H1 (cell line): ENCODE data around the gene ORMDL1. TPM values are rescaled to one million over a fixed set of nuclear protein-coding genes. Genes with fewer than 3 reads are reported as not detected.

Experiments
- CTCF ChIA-PET: fragments of 300-600 bp; sonication (Branson Sonifier 250); formaldehyde crosslinking; loops from one replicate; lab custom pipeline; 2021; ENCODE audit not compliant: partially characterized antibody; lab: Charles Lee
- POLR2A ChIA-PET: fragments of 300-600 bp; sonication (Branson Sonifier 250); formaldehyde crosslinking; loops from one replicate; lab custom pipeline; 2021; ENCODE audit warnings: inconsistent platforms; ENCODE audit not compliant: partially characterized antibody; lab: Charles Lee
- DNase-seq, 2 experiments: peaks; one replicate each; pipeline versions ENCODE4 v3.0.0 to v3.0.0-alpha.2; 2010 to 2022; ENCODE audit warnings: low spot score in 2 of 2, low read depth in 1 of 2, mixed read lengths in 1 of 2
- FAIRE-seq: peaks from 2 replicates; lab custom pipeline; 2011; peaks lifted over from hg19 to GRCh38; lab: Jason Lieb, UNC
- H2AFZ ChIP-seq: 2 replicates; pipeline ENCODE4 v1.8.1; 2012; ENCODE audit warnings: low read length, inconsistent platforms
- H2AK5ac ChIP-seq: 2 replicates; pipeline ENCODE4 v1.6.1; 2013; ENCODE audit warnings: low read depth, low read length
- H2BK120ac ChIP-seq: replicated peaks from 2 replicates; pipeline ENCODE3; 2013; ENCODE audit warnings: low read depth, low read length, inconsistent platforms
- H2BK12ac ChIP-seq: 2 replicates; pipeline ENCODE4 v1.6.1; 2013; ENCODE audit warnings: low read depth, low read length
- H2BK15ac ChIP-seq: 2 replicates; pipeline ENCODE4 v1.6.1; 2013; ENCODE audit warnings: low read length
- H2BK20ac ChIP-seq: 2 replicates; pipeline ENCODE4 v1.6.1; 2013; ENCODE audit warnings: low read length
- H2BK5ac ChIP-seq: 2 replicates; pipeline ENCODE4 v1.6.1; 2013; ENCODE audit warnings: low read depth, low read length
- H3K14ac ChIP-seq: 2 replicates; pipeline ENCODE4 v1.6.1; 2013; ENCODE audit warnings: inconsistent platforms; ENCODE audit not compliant: insufficient read length
- H3K18ac ChIP-seq: 2 replicates; pipeline ENCODE4 v1.6.1; 2013; ENCODE audit warnings: low read length; ENCODE audit errors: extremely low read depth
- H3K23ac ChIP-seq: 2 replicates; pipeline ENCODE4 v1.6.1; 2013; ENCODE audit warnings: inconsistent platforms; ENCODE audit not compliant: insufficient read length
- H3K23me2 ChIP-seq: 2 replicates; pipeline ENCODE4 v1.6.1; 2013; ENCODE audit warnings: low read depth, low read length
- H3K27ac ChIP-seq: 2 replicates; pipeline ENCODE4 v1.6.1; 2011; ENCODE audit warnings: low read depth, low read length, inconsistent platforms
- H3K27me3 ChIP-seq, 4 experiments: replicated peaks in 1 of 4; 1 replicate in 1 of 4; 2 replicates in 3 of 4; pipeline versions ENCODE4 v1.6.1 to v1.8.1; 2011 to 2013; ENCODE audit warnings: low read length in 3 of 4, mild to moderate bottlenecking in 3 of 4, inconsistent platforms in 2 of 4, mixed read lengths in 2 of 4, moderate library complexity in 1 of 4; ENCODE audit not compliant: control insufficient read depth in 3 of 4, insufficient read depth in 3 of 4; ENCODE audit errors: extremely low read depth in 1 of 4
- H3K36me3 ChIP-seq, 4 experiments: 2 replicates each; pipeline versions ENCODE4 v1.6.1 to v1.8.1; 2011 to 2013; ENCODE audit warnings: mild to moderate bottlenecking in 4 of 4, low read length in 3 of 4, moderate library complexity in 2 of 4, control low read depth in 1 of 4, inconsistent platforms in 1 of 4; ENCODE audit not compliant: insufficient read depth in 4 of 4, control insufficient read depth in 2 of 4
- H3K4ac ChIP-seq: replicated peaks from 2 replicates; pipeline ENCODE3; 2013; ENCODE audit warnings: low read length, low read depth, mixed read lengths, inconsistent platforms; ENCODE audit not compliant: insufficient read length
- H3K4me1 ChIP-seq, 4 experiments: replicated peaks in 1 of 4; 1 replicate in 1 of 4; 2 replicates in 3 of 4; pipeline versions ENCODE4 v1.6.1 to v1.8.1; 2011 to 2013; ENCODE audit warnings: low read length in 3 of 4, inconsistent platforms in 2 of 4, mixed read lengths in 1 of 4; ENCODE audit not compliant: insufficient read depth in 4 of 4, control insufficient read depth in 3 of 4
- H3K4me2 ChIP-seq, 2 experiments: 2 replicates each; pipeline versions ENCODE4 v1.6.1 to v1.8.1; 2011 to 2013; ENCODE audit warnings: low read depth in 2 of 2, low read length in 2 of 2, control low read depth in 1 of 2, inconsistent platforms in 1 of 2, mild to moderate bottlenecking in 1 of 2; ENCODE audit not compliant: insufficient read depth in 1 of 2
- H3K4me3 ChIP-seq, 4 experiments: fragments of 200-600, 300-600 bp in 1 of 4; sonication (generic), shearing (Covaris generic), sonication (Bioruptor Twin) in 1 of 4; 2 replicates each; pipeline versions ENCODE4 v1.5.1 to v1.8.1; 2011 to 2016; ENCODE audit warnings: low read length in 4 of 4, low read depth in 3 of 4, control low read depth in 2 of 4, inconsistent platforms in 2 of 4, mild to moderate bottlenecking in 2 of 4, mixed read lengths in 1 of 4, moderate library complexity in 1 of 4; ENCODE audit not compliant: insufficient read depth in 2 of 4; ENCODE audit errors: extremely low read depth in 1 of 4
- H3K56ac ChIP-seq: replicated peaks from 2 replicates; pipeline ENCODE3; 2013; ENCODE audit warnings: low read depth, mild to moderate bottlenecking, mixed read lengths, low read length, inconsistent platforms; ENCODE audit not compliant: insufficient read length
- H3K79me1 ChIP-seq: 2 replicates; pipeline ENCODE4 v1.6.1; 2013; ENCODE audit warnings: low read depth, low read length, control low read depth
- H3K79me2 ChIP-seq, 2 experiments: 2 replicates each; pipeline versions ENCODE4 v1.6.1 to v1.8.1; 2012 to 2013; ENCODE audit warnings: low read length in 2 of 2, mild to moderate bottlenecking in 2 of 2, inconsistent platforms in 1 of 2; ENCODE audit not compliant: insufficient read depth in 2 of 2, control insufficient read depth in 1 of 2
- H3K9ac ChIP-seq, 4 experiments: replicated peaks in 1 of 4; 1 replicate in 1 of 4; 2 replicates in 3 of 4; pipeline versions ENCODE4 v1.6.1 to v1.8.1; 2011 to 2013; ENCODE audit warnings: low read depth in 3 of 4, low read length in 3 of 4, control low read depth in 2 of 4, mild to moderate bottlenecking in 2 of 4, moderate library complexity in 2 of 4, inconsistent platforms in 1 of 4; ENCODE audit errors: extremely low read depth in 1 of 4
- H3K9me3 ChIP-seq, 2 experiments: 2 replicates each; pipeline versions ENCODE4 v1.6.1 to v1.8.1; 2012 to 2013; ENCODE audit warnings: mild to moderate bottlenecking in 2 of 2, moderate library complexity in 2 of 2, control low read depth in 1 of 2, inconsistent platforms in 1 of 2, low read depth in 1 of 2, low read length in 1 of 2, mixed read lengths in 1 of 2; ENCODE audit not compliant: insufficient read depth in 2 of 2
- H4K20me1 ChIP-seq, 2 experiments: replicated peaks in 1 of 2; 2 replicates each; pipeline versions ENCODE3 to v1.8.1; 2011 to 2013; ENCODE audit warnings: inconsistent platforms in 2 of 2, low read length in 2 of 2, mild to moderate bottlenecking in 1 of 2; ENCODE audit not compliant: insufficient read depth in 2 of 2, control insufficient read depth in 1 of 2
- H4K5ac ChIP-seq: 2 replicates; pipeline ENCODE4 v1.6.1; 2013; ENCODE audit warnings: low read length, low read depth, mixed read lengths, inconsistent platforms; ENCODE audit not compliant: insufficient read length
- H4K8ac ChIP-seq: 2 replicates; pipeline ENCODE4 v1.8.0; 2013; ENCODE audit warnings: mild to moderate bottlenecking, moderate library complexity, low read length, inconsistent platforms; ENCODE audit not compliant: insufficient read depth; ENCODE audit errors: extremely low read depth
- H4K91ac ChIP-seq: replicated peaks from 2 replicates; pipeline ENCODE3; 2013; ENCODE audit warnings: low read length, mixed read lengths, inconsistent platforms; ENCODE audit not compliant: insufficient read length
- NRF1 ChIP-seq: IDR thresholded peaks from 2 replicates; pipeline ENCODE4 v1.6.1; 2011; ENCODE audit warnings: mild to moderate bottlenecking, low read depth, low read length, improper control_type of control experiment
- TBP ChIP-seq: IDR thresholded peaks from 2 replicates; pipeline ENCODE4 v1.6.1; 2011; ENCODE audit warnings: low read depth, low read length, improper control_type of control experiment
- WGBS, 2 experiments: shearing (Covaris generic) in 1 of 2; methylation state at CpG; one replicate each; pipeline versions ENCODE4 v1.1.6 to v1.1.7; 2013 to 2015; ENCODE audit warnings: low lambda C conversion rate in 2 of 2, mixed read lengths in 2 of 2, inconsistent platforms in 1 of 2, low coverage in 1 of 2, missing lambda C conversion rate in 1 of 2; ENCODE audit not compliant: insufficient replicate concordance in 2 of 2, insufficient coverage in 1 of 2, insufficient read length in 1 of 2; ENCODE audit errors: extremely low coverage in 1 of 2, missing lambda C conversion rate in 1 of 2; 5-methylcytosine and 5-hydroxymethylcytosine counted together
- long read RNA-seq, 2 experiments: library from RNA in 1 of 2; library from capped mRNA in 1 of 2; stranded (forward); transcript quantifications; one replicate each; pipeline ENCODE4 v2.0.0, GENCODE V29; 2021; ENCODE audit warnings: inconsistent platforms in 1 of 2
- polyA minus RNA-seq, 3 experiments: library from RNA; depleted of rRNA, polyadenylated mRNA; stranded (reverse); fragments of >200 nt; gene quantifications; 1 replicate in 2 of 3; 2 replicates in 1 of 3; pipeline ENCODE4 v1.2.3, GENCODE V29; 2011
- polyA plus RNA-seq, 7 experiments: library from polyadenylated mRNA; depleted of rRNA in 3 of 7; stranded (reverse) in 5 of 7; unstranded in 2 of 7; fragments of >200 nt in 5 of 7; fragments of 200-250 nt in 2 of 7; gene quantifications; 1 replicate in 5 of 7; 2 replicates in 1 of 7; 4 replicates in 1 of 7; pipeline versions ENCODE4 v1.2.1 to v1.2.3, GENCODE V29; 2011 to 2013; ENCODE audit warnings: missing spikeins in 2 of 7, mixed read lengths in 2 of 7
- total RNA-seq: library from RNA; stranded (reverse); fragmentation: NEBNext Ultra II Directional; extraction: Animal tissue kit (Norgen Biotek cat#: 25700); gene quantifications from 2 replicates; pipeline ENCODE4 v1.2.1, GENCODE V29; 2021
- TF ChIP-seq, protein P1 (sequence below): IDR thresholded peaks from 2 replicates; pipeline ENCODE4 v1.6.1; 2012; ENCODE audit warnings: low read length, inconsistent platforms

Gene ORMDL1, protein sequence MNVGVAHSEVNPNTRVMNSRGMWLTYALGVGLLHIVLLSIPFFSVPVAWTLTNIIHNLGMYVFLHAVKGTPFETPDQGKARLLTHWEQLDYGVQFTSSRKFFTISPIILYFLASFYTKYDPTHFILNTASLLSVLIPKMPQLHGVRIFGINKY
- 51.6 and 58.1 TPM in 2 replicates for total RNA-seq
- 20.3 and 34.9 TPM in 2 replicates for polyA plus RNA-seq (2011; rRNA removed)
- 36.4 TPM for polyA plus RNA-seq (2011; cell fraction: cytosol; rRNA removed)
- polyA plus RNA-seq (2011; cell fraction: nucleus; rRNA removed), result 28.7 TPM
- polyA plus RNA-seq (2012, experiment 1 of 2), result 29.4 to 68.5 TPM (median 36.4 TPM) in 4 replicates
- 10.6 TPM for polyA plus RNA-seq (2012, experiment 2 of 2)
- 83.6 TPM for polyA plus RNA-seq (2013, experiment 1 of 2)
- 90.9 TPM for polyA plus RNA-seq (2013, experiment 2 of 2)
- polyA minus RNA-seq (2011; rRNA and poly(A)+ RNA removed), result 30.3 and 31.2 TPM in 2 replicates
- polyA minus RNA-seq (2011; cell fraction: cytosol; rRNA and poly(A)+ RNA removed), result 19.0 TPM
- polyA minus RNA-seq (2011; cell fraction: nucleus; rRNA and poly(A)+ RNA removed), result 46.5 TPM
- long read RNA-seq, experiment 1, transcript ORMDL1-203 (4 exons, 2,009 nt), result major isoform, 34 of 64 reads
- long read RNA-seq, experiment 1, transcript ORMDL1-201 (3 exons, 2,692 nt), result minor isoform, 5 of 64 reads
- long read RNA-seq, experiment 1, transcript ORMDL1-202 (5 exons, 1,137 nt), result minor isoform, 10 of 64 reads
- long read RNA-seq, experiment 1, partial matches to known transcripts, result 9 of 64 reads
- long read RNA-seq, experiment 1, other reads (novel, unspliced or antisense), result 6 of 64 reads
- long read RNA-seq, experiment 2, transcript ORMDL1-203 (4 exons, 2,009 nt), result major isoform, 83 of 157 reads
- long read RNA-seq, experiment 2, transcript ORMDL1-201 (3 exons, 2,692 nt), result minor isoform, 10 of 157 reads
- long read RNA-seq, experiment 2, transcript ORMDL1-202 (5 exons, 1,137 nt), result minor isoform, 29 of 157 reads
- long read RNA-seq, experiment 2, partial matches to known transcripts, result 3 of 157 reads
- long read RNA-seq, experiment 2, other reads (novel, unspliced or antisense), result 32 of 157 reads

DNA sequence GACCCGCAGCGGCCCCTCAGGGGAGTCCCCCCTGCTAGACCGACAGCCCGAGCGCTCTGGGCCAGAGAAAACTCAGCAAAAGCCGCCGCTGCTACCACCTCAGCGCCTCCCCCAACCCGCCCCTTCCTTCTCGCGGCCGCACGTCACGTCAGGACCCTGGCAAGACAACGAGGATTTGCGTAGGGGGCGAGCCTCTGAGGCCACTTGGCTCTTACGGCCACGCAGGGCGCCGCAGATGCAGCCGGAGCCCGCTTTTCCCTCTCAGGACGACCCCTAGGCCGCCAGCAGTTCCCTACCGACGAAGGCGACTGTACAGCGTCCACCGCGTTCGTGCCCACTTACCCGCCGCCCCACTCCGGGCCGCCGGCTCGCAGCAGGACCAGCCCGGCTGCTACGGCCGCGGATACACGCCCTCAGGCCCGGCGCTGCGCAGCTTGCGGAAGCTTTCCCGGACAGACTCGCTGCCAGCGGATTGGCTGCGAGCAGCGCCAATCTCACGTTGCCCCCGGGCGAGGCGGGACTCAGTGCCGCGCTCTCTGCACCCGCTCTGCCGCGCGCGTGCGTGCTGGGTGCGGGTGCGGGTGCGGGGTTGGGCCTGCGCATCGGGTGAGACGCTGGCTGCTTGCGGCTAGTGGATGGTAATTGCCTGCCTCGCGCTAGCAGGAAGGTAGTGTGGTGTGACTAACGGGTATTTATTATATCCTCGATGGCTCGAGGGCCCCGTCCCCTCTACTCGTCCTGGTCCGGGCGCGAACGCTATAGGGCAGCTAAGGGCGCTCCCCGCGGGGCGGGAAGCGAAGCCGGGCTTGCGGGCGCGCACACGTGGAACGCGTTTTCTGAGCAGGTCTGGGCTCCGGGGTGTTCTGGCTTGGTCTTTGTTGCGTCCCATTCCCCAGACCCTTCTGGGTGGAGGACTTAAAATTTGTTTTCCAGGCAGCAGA lies at the start of gene ORMDL1, which contains the start of gene PMS1:
TSS of gene ORMDL1 (minus strand) at position 413 of the 941 bp plus-strand sequence. CDS start 1,744 bp downstream, outside the sequence.
TSS of gene PMS1 (plus strand) at position 524 of the 941 bp plus-strand sequence. CDS start 7,360 bp downstream, outside the sequence.
- peak within 1 kb of the TSS; percentile 49 for H3K56ac ChIP-seq
- H4K8ac ChIP-seq, result peak within 1 kb of the TSS; percentile 98
- H3K4ac ChIP-seq, result no peak within 1 kb of the TSS
- peak within 1 kb of the TSS; percentile 85 to 99 (median 96) for H3K9ac ChIP-seq
- no peak within 1 kb of the TSS for H3K23ac ChIP-seq
- no peak within 1 kb of the TSS for H2BK120ac ChIP-seq
- H3K27me3 ChIP-seq, result no peaks in the 10 kb centered on the region
- H3K14ac ChIP-seq, result no peak within 1 kb of the TSS
- peak within 1 kb of the TSS; percentile 60; the same call in 1 of the 2 replicates for H2BK12ac ChIP-seq
- peak within 1 kb of the TSS; percentile 72; the same call in 1 of the 2 replicates for H2BK15ac ChIP-seq
- peak within 1 kb of the TSS; percentile 98 for H4K5ac ChIP-seq
- H3K18ac ChIP-seq, result peak within 1 kb of the TSS; percentile 98
- H3K79me2 ChIP-seq, result peaks cover 19 to 85% of the 10 kb centered on the region in 2 experiments
- peak within 1 kb of the TSS; percentile 83 for H2AFZ ChIP-seq
- no peaks in the 10 kb centered on the region for H3K9me3 ChIP-seq
- peaks cover 0 to 3% of the 10 kb centered on the region in 2 experiments for H4K20me1 ChIP-seq
- POLR2A ChIA-PET, result interaction anchor here (0.5 to 2.4 kb wide), 14 partner anchors 10 to 195 kb away, joined by 3 to 17 read pairs (median 4); partner anchors contain the start of gene OSGEPL1
- WGBS, 2 experiments, result 1% methylated on average over 79 of the region's 96 CpGs; no CpG with 5 or more reads in 1 of the 2 experiments
- peaks cover 2 to 42% (median 10%) of the 10 kb centered on the region in 4 experiments; a peak in 7 of 8 replicates for H3K36me3 ChIP-seq
- peaks cover 0 to 3% (median 0%) of the 10 kb centered on the region in 4 experiments; a peak in 3 of 7 replicates for H3K4me1 ChIP-seq
- H4K91ac ChIP-seq, result peak within 1 kb of the TSS; percentile 95
- FAIRE-seq (no peak), DNase-seq (peak; percentile 87 to 92)
- peak within 1 kb of the TSS; percentile 45 to 85 (median 68) for H3K4me3 ChIP-seq
- peak within 1 kb of the TSS; percentile 95 for H3K27ac ChIP-seq
- peak within 1 kb of the TSS; percentile 94 for H2BK5ac ChIP-seq
- CTCF ChIA-PET, result interaction anchor here (0.7 to 2.7 kb wide), 2 partner anchors 20 to 22 kb away, joined by 3 to 13 read pairs; partner anchors contain the start of gene OSGEPL1
- no peaks in the 10 kb centered on the region for H3K23me2 ChIP-seq
- H2BK20ac ChIP-seq, result no peak within 1 kb of the TSS
- H3K4me2 ChIP-seq, result peak within 1 kb of the TSS; percentile 72 to 75
- H3K79me1 ChIP-seq, result peaks cover 2% of the 10 kb centered on the region; the same call in 1 of the 2 replicates
- no peak within 1 kb of the TSS for H2AK5ac ChIP-seq
- peak; percentile 71 for TF ChIP-seq TBP
- TF ChIP-seq, protein P1, sequence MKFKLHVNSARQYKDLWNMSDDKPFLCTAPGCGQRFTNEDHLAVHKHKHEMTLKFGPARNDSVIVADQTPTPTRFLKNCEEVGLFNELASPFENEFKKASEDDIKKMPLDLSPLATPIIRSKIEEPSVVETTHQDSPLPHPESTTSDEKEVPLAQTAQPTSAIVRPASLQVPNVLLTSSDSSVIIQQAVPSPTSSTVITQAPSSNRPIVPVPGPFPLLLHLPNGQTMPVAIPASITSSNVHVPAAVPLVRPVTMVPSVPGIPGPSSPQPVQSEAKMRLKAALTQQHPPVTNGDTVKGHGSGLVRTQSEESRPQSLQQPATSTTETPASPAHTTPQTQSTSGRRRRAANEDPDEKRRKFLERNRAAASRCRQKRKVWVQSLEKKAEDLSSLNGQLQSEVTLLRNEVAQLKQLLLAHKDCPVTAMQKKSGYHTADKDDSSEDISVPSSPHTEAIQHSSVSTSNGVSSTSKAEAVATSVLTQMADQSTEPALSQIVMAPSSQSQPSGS, result peak; percentile 23; the same call in 1 of the 2 replicates
- peak; percentile 49 for TF ChIP-seq NRF1
